Vagina (tissue), 2 donors: Measurements from ENCODE around the gene GLYAT. TPM values are rescaled to one million over a fixed set of nuclear protein-coding genes. Genes with fewer than 3 reads are reported as not detected.

Source experiments
- DNase-seq, 2 donors: peaks; one replicate each; pipeline ENCODE4 v3.0.0-alpha.2; 2017; ENCODE audit errors: extremely low spot score in 2 of 2
- H3K27ac ChIP-seq: fragments of 200-600 bp; sonication (generic); one replicate; pipeline ENCODE4 v1.5.1; 2019
- H3K27me3 ChIP-seq: fragments of 200-600 bp; sonication (generic); one replicate; pipeline ENCODE4 v1.5.1; 2019
- H3K36me3 ChIP-seq, 2 donors: fragments of 200-600 bp; sonication (generic); one replicate each; pipeline ENCODE4 v1.5.1; 2017 to 2019
- H3K4me1 ChIP-seq: fragments of 200-600 bp; sonication (generic); one replicate; pipeline ENCODE4 v1.5.1; 2019
- H3K4me3 ChIP-seq, 2 donors: fragments of 200-600 bp; sonication (generic); 1 replicate in 1 of 2; 2 replicates in 1 of 2; pipeline ENCODE4 v1.5.1; 2016 to 2019
- H3K9me3 ChIP-seq: fragments of 200-600 bp; sonication (generic); one replicate; pipeline ENCODE4 v1.5.1; 2019
- CTCF ChIP-seq, 3 experiments: fragments of 450-650 bp in 2 of 3; fragments of 200-600 bp in 1 of 3; sonication (generic) in 1 of 3; IDR thresholded peaks; one replicate each; pipeline ENCODE4 v1.5.1; 2017 to 2019; ENCODE audit warnings: antibody characterized with exemption in 3 of 3, mild to moderate bottlenecking in 2 of 3, moderate library complexity in 2 of 3
- POLR2A ChIP-seq, 2 donors: fragments of 450-650 bp; IDR thresholded peaks; one replicate each; pipeline ENCODE4 v1.6.1; 2017; ENCODE audit warnings: antibody characterized with exemption in 2 of 2, mild to moderate bottlenecking in 2 of 2, moderate library complexity in 2 of 2
- POLR2AphosphoS5 ChIP-seq, 2 donors: sonication (generic); formaldehyde crosslinking; IDR thresholded peaks; one replicate each; pipeline ENCODE4 v1.9.0; 2017; ENCODE audit warnings: antibody characterized with exemption in 2 of 2, mild to moderate bottlenecking in 2 of 2, low read depth in 1 of 2; ENCODE audit not compliant: insufficient read depth in 1 of 2
- intact Hi-C: fragments of 100-400 bp; cut with DNase I; formaldehyde crosslinking; loops from one replicate; pipeline ENCODE4 v1.15.1; 2023
- total RNA-seq: library from RNA; depleted of rRNA; stranded (reverse); fragments of >200 nt; gene quantifications from one replicate; pipeline ENCODE4 v1.2.3, GENCODE V29; 2016

Gene GLYAT
- total RNA-seq, 1 donor from 2014 or later, result not detected

- Histone ChIP-seq H3K36me3 (no peaks in the 10 kb centered on the region), H3K9me3 (no peaks in the 10 kb centered on the region), H3K27ac (no peak overlapping the region), H3K4me1 (no peaks in the 10 kb centered on the region), H3K27me3 (no peaks in the 10 kb centered on the region), H3K4me3 (no peak overlapping the region)
- TF ChIP-seq POLR2AphosphoS5 (IDR thresholded peaks at IDR 0.05; ENCODE audit: insufficient read depth in 1 of 2, low read depth in 1 of 2) (no peak), POLR2A (IDR thresholded peaks at IDR 0.05) (no peak)
- intact Hi-C loops, result no loop called here
- no peak for DNase-seq
These were observed 43.4 kb upstream of the GLYAT start for GRCh38 chr11:58775066-58775708.

GRCh38 chr11:58774164-58774593, 42.4 kb upstream of the GLYAT start:
- intact Hi-C loops, result no loop called here
- no peaks in the 10 kb centered on the region for H3K9me3 ChIP-seq
- no peaks in the 10 kb centered on the region for H3K27me3 ChIP-seq
- no peak for DNase-seq
- TF ChIP-seq POLR2AphosphoS5 (IDR thresholded peaks at IDR 0.05; ENCODE audit: insufficient read depth in 1 of 2, low read depth in 1 of 2) (no peak), CTCF (IDR thresholded peaks at IDR 0.05) (no peak), POLR2A (IDR thresholded peaks at IDR 0.05) (no peak)
- H3K27ac ChIP-seq, result no peak overlapping the region
- no peaks in the 10 kb centered on the region for H3K4me1 ChIP-seq
- H3K4me3 ChIP-seq, result no peak overlapping the region
- H3K36me3 ChIP-seq, result no peaks in the 10 kb centered on the region

- Histone ChIP-seq H3K4me1 (no peaks in the 10 kb centered on the region), H3K27ac (no peak overlapping the region), H3K9me3 (no peaks in the 10 kb centered on the region), H3K4me3 (no peak overlapping the region), H3K27me3 (no peaks in the 10 kb centered on the region), H3K36me3 (no peaks in the 10 kb centered on the region)
- no peak for TF ChIP-seq POLR2AphosphoS5 (IDR thresholded peaks at IDR 0.05; ENCODE audit: insufficient read depth in 1 of 2, low read depth in 1 of 2)
- TF ChIP-seq CTCF (IDR thresholded peaks at IDR 0.05), result no peak
- no peak for TF ChIP-seq POLR2A (IDR thresholded peaks at IDR 0.05)
- DNase-seq, result no peak
- intact Hi-C loops, result no loop called here
These were observed 41.6 kb upstream of the GLYAT start for GRCh38 chr11:58773337-58773736.

GRCh38 chr11:58772329-58773285, 40.9 kb upstream of the GLYAT start:
- Histone ChIP-seq H3K27ac (no peak overlapping the region), H3K9me3 (no peaks in the 10 kb centered on the region), H3K4me3 (no peak overlapping the region), H3K4me1 (no peaks in the 10 kb centered on the region), H3K27me3 (no peaks in the 10 kb centered on the region), H3K36me3 (no peaks in the 10 kb centered on the region)
- TF ChIP-seq POLR2A (IDR thresholded peaks at IDR 0.05), result no peak
- intact Hi-C loops, result no loop called here
- DNase-seq, result no peak

GRCh38 chr11:58771458-58771855, 39.7 kb upstream of the GLYAT start:
- H3K4me3 ChIP-seq, result no peak overlapping the region
- intact Hi-C loops, result no loop called here
- no peaks in the 10 kb centered on the region for H3K36me3 ChIP-seq
- TF ChIP-seq POLR2AphosphoS5 (IDR thresholded peaks at IDR 0.05; ENCODE audit: insufficient read depth in 1 of 2, low read depth in 1 of 2) (no peak), POLR2A (IDR thresholded peaks at IDR 0.05) (no peak), CTCF (IDR thresholded peaks at IDR 0.05) (no peak)
- no peak for DNase-seq
- H3K9me3 ChIP-seq, result no peaks in the 10 kb centered on the region
- H3K4me1 ChIP-seq, result no peaks in the 10 kb centered on the region
- no peak overlapping the region for H3K27ac ChIP-seq
- H3K27me3 ChIP-seq, result no peaks in the 10 kb centered on the region
